Nephron progenitor cell (in vitro differentiated cells): ENCODE measurements around the gene HPD.
A peak's percentile ranks its signal among the peaks of the same experiment; 100 is the strongest.
"Not testable (repeated sequence)": the region's sequence is repeated elsewhere in the genome, so short reads cannot be mapped to it uniquely, and the experiment has no call there.

Experiments used
- DNase-seq: peaks from one replicate; pipeline ENCODE4 v3.0.0; 2021
- H3K27ac Mint-ChIP-seq: 2 replicates; pipeline ENCODE4 v1.8.0; 2021; ENCODE audit warnings: mild to moderate bottlenecking, moderate library complexity, mixed read lengths
- H3K27me3 Mint-ChIP-seq: 2 replicates; pipeline ENCODE4 v1.8.0; 2021; ENCODE audit warnings: mild to moderate bottlenecking, low read depth, mixed read lengths; ENCODE audit not compliant: poor library complexity
- H3K36me3 Mint-ChIP-seq: 2 replicates; pipeline ENCODE4 v1.8.0; 2021; ENCODE audit warnings: low read depth, mixed read lengths
- H3K4me1 Mint-ChIP-seq: 2 replicates; pipeline ENCODE4 v1.8.0; 2021; ENCODE audit warnings: mixed read lengths
- H3K4me3 Mint-ChIP-seq: 2 replicates; pipeline ENCODE4 v1.8.0; 2021; ENCODE audit warnings: mild to moderate bottlenecking, moderate library complexity, mixed read lengths
- H3K9me3 Mint-ChIP-seq: 2 replicates; pipeline ENCODE4 v1.8.0; 2021; ENCODE audit warnings: mild to moderate bottlenecking, moderate library complexity, mixed read lengths
- TF ChIP-seq, protein P1 (sequence below): fragments of 200-600 bp; sonication (generic); IDR thresholded peaks from 2 replicates; pipeline ENCODE4 v1.5.0; 2021; ENCODE audit warnings: antibody characterized with exemption

HPD gene

DNA sequence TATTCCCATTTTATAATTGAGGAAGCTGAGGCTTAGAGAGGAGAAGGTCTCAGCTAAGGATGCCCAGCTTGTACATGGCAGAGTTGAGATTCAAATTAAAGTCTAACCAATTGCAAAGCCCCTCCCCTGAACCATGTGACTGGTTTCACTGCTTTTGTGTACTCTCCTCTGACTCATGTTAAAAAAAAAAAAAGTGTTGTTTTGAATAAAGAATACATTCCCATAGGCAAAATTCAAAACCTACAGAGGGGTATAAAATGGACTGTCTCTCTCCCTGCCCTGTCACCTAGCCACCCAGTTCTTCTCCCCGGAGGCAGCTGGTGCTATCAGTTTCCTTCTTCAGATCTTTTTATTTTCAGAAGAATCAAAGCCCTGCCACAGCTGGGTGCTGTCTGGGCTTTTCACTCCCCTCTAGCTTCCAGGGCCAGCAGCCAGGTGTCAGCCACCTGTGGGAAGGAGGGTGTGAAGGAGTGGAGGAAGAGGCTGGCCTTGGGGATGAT is 35.4 kb upstream of the HPD start:
- H3K9me3 Mint-ChIP-seq, result no peaks in the 10 kb centered on the region
- H3K4me3 Mint-ChIP-seq, result no peak overlapping the region
- TF ChIP-seq, protein P1, sequence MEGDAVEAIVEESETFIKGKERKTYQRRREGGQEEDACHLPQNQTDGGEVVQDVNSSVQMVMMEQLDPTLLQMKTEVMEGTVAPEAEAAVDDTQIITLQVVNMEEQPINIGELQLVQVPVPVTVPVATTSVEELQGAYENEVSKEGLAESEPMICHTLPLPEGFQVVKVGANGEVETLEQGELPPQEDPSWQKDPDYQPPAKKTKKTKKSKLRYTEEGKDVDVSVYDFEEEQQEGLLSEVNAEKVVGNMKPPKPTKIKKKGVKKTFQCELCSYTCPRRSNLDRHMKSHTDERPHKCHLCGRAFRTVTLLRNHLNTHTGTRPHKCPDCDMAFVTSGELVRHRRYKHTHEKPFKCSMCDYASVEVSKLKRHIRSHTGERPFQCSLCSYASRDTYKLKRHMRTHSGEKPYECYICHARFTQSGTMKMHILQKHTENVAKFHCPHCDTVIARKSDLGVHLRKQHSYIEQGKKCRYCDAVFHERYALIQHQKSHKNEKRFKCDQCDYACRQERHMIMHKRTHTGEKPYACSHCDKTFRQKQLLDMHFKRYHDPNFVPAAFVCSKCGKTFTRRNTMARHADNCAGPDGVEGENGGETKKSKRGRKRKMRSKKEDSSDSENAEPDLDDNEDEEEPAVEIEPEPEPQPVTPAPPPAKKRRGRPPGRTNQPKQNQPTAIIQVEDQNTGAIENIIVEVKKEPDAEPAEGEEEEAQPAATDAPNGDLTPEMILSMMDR, result no peak
- DNase-seq, result no peak
- H3K27ac Mint-ChIP-seq, result peak overlapping the region; percentile 55
- peaks cover 28% of the 10 kb centered on the region for H3K4me1 Mint-ChIP-seq
- peaks cover 20% of the 10 kb centered on the region for H3K36me3 Mint-ChIP-seq
- H3K27me3 Mint-ChIP-seq, result no peaks in the 10 kb centered on the region

DNA sequence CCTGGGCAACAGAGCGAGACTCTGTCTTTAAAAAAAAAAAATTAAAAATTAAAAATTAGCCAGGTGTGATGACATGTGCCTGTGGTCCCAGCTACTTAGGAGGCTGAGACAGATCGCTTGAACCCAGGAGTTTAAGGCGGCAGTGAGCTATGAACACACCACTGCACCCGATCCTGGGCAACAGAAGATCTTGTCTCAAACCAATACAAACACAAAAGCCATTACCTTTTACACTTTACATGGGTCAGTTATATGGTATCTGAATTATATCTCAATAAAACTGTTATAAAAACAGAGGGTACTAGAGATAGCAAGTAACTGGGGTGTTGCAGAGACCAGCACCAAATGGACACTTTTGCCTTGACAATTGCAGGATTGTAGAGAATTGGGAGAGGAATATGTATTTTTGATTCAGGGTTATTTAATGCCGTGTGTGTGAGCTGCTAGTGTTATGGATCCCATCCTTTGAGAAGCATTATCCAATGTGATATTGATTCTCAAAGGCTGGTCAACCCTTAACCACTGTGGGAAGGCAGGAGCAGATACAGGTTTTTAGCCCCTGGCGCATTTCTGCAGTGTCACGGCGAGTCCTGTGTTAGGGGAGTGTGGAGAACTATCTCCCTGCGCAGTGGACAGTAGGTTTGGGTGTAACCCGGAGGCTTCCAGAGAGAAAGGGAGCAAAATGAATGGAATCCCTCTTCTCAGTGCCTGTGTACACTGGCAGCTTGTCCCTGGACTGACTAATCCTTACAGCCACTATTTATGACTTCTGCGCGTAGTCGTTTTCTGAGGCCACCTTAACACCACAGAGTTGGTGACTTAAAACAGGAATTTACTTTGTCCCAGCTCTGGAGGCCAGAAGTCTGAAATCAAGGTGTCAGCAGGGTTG is 34.3 kb upstream of the HPD start:
- no peak for DNase-seq
- no peaks in the 10 kb centered on the region for H3K27me3 Mint-ChIP-seq
- H3K4me1 Mint-ChIP-seq, result peaks cover 37% of the 10 kb centered on the region
- no peaks in the 10 kb centered on the region for H3K9me3 Mint-ChIP-seq
- TF ChIP-seq, protein P1, result no peak
- H3K4me3 Mint-ChIP-seq, result no peak overlapping the region
- H3K27ac Mint-ChIP-seq, result peak overlapping the region; percentile 53
- H3K36me3 Mint-ChIP-seq, result peaks cover 19% of the 10 kb centered on the region

DNA sequence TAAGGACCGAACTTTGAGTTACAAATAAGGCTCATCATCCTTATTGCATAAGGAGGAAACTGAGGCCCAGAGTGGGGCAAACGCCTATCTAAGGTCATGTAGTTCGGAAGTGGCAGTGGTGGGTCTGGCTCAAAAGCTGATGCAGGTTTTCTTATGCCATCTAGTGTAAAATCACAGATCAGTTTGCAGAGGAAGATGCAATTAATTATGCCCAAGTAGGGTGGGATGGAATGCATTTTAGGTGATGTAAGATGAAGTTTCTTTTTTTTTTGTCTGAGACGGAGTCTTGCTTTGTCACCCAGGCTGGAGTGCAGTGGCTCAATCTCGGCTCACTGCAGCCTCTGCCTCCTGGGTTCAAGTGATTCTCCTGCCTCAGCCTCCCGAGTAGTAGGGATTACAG is 31.0 kb upstream of the HPD start:
- H3K4me3 Mint-ChIP-seq, result peak overlapping the region; percentile 97
- DNase-seq, H3K36me3 Mint-ChIP-seq, H3K27me3 Mint-ChIP-seq, H3K9me3 Mint-ChIP-seq: not testable (repeated sequence)
- H3K4me1 Mint-ChIP-seq, result peaks cover 38% of the 10 kb centered on the region
- H3K27ac Mint-ChIP-seq, result peak overlapping the region; percentile 68

DNA sequence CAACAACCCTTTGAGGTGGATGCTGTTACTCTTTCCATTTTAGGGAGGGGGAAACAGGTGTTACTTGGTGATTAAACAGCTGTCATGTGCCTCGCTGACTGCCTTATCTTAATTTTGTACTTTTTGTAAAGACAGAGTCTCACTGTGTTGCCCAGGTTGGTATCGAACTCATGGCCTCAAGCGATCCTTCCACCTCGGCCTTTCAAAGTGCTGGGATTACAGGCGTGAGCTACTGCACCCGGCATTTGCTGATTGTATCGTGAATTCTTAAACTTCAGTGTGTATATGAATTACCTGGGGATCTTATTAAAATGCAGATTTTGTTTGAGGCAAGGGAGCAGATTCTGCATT is 30.6 kb upstream of the HPD start:
- Mint-ChIP-seq H3K4me1 (peaks cover 40% of the 10 kb centered on the region), H3K27me3 (peaks cover 1% of the 10 kb centered on the region), H3K36me3 (peaks cover 6% of the 10 kb centered on the region), H3K4me3 (peak overlapping the region; percentile 97), H3K27ac (peak overlapping the region; percentile 100), H3K9me3 (no peaks in the 10 kb centered on the region)
- DNase-seq, result no peak
- TF ChIP-seq, protein P1, result no peak

DNA sequence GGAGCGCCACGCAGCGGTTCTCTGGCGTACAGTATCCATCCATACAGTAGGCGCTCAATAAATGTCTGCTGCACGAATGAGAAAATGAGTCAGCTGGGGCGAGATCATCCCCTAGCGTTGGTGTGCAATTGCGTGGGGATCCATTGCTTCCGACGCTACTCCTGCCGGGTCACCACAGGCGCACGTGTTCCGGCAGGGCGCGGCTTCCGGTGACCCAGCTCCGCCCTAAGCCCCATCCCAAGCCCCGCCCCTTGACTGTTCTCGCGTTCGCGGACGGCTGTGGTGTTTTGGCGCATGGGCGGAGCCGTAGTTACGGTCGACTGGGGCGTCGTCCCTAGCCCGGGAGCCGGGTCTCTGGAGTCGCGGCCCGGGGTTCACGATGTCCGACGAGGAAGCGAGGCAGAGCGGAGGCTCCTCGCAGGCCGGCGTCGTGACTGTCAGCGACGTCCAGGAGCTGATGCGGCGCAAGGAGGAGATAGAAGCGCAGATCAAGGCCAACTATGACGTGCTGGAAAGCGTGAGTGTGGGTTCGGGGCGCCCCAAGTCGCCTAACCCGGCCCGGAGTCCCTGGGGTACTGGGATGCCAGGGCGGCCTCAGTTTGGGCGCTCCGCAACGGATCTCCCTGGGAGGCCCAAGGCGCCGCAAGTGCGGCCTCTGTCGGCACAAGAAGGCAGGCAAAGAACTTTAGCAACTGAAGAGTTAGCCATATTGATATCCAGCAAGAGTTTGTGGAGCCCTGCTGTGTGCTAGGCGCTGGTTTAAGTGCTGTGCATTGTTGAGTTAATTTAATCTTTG is 30.0 kb upstream of the HPD start, which contains the start of gene PSMD9:
PSMD9 (plus strand) TSS at position 313 of the 796 bp plus-strand sequence; CDS start at position 380, 67 bp downstream.
- H3K4me1 Mint-ChIP-seq, result peaks cover 39% of the 10 kb centered on the region
- peak; percentile 98 for DNase-seq
- TF ChIP-seq, protein P1, result peak; percentile 56
- peaks cover 2% of the 10 kb centered on the region for H3K27me3 Mint-ChIP-seq
- H3K36me3 Mint-ChIP-seq, result peaks cover 6% of the 10 kb centered on the region
- H3K9me3 Mint-ChIP-seq, result no peaks in the 10 kb centered on the region
- H3K27ac Mint-ChIP-seq, result peak within 1 kb of the TSS; percentile 100
- H3K4me3 Mint-ChIP-seq, result peak within 1 kb of the TSS; percentile 97

DNA sequence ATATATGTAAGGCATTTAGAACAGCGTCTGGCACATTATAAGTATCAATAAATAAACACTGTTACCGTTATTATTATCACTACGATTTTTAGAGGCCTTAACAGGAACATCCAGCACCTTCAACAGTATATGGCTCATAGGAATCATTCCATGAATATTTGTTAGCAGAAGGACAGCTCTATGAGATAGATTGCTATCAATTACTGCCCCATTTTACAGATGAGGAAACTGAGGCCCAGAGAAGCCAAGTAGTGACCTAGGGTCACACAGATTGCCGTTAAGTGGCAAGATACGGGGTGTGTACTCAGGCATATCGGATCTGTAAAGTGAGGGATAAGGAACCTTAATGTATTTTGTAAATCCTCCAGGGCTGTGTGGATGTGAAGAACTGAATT is 29.4 kb upstream of the HPD start:
- no peak for DNase-seq
- H3K36me3 Mint-ChIP-seq, result peaks cover 6% of the 10 kb centered on the region
- peaks cover 2% of the 10 kb centered on the region for H3K27me3 Mint-ChIP-seq
- H3K4me1 Mint-ChIP-seq, result peaks cover 40% of the 10 kb centered on the region
- peak overlapping the region; percentile 97 for H3K4me3 Mint-ChIP-seq
- TF ChIP-seq, protein P1, result no peak
- peak overlapping the region; percentile 100 for H3K27ac Mint-ChIP-seq
- H3K9me3 Mint-ChIP-seq, result no peaks in the 10 kb centered on the region

DNA sequence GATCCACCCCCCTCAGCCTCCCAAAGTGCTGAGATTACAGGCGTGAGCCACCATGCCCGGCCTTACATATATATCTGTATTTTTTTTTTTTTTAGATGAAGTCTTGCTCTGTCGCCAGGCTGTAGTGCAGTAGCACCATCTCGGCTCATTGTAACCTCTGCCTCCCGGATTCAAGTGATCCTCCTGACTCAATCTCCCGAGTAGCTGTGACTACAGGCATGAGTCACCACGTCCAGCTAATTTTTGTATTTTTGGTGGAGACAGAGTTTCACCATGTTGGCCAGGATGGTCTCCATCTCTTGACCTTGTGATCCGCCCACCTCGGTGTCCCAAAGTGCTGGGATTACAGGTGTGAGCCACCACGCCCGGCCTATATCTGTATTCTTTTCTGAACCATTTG is 26.5 kb upstream of the HPD start:
- H3K27ac Mint-ChIP-seq, H3K36me3 Mint-ChIP-seq, H3K9me3 Mint-ChIP-seq, DNase-seq, H3K27me3 Mint-ChIP-seq, H3K4me3 Mint-ChIP-seq: not testable (repeated sequence)
- peaks cover 54% of the 10 kb centered on the region for H3K4me1 Mint-ChIP-seq
